Right lobe of liver (tissue), 4 donors: ENCODE results near the gene COMMD10.

ENCODE experiments used
- CTCF ChIP-seq, 4 donors: fragments of 200-600 bp in 3 of 4; fragments of 450-650 bp in 1 of 4; IDR thresholded peaks; one replicate each; pipeline versions ENCODE4 v1.5.1 to v1.8.0; 2016 to 2022; ENCODE audit warnings: antibody characterized with exemption in 4 of 4, mild to moderate bottlenecking in 2 of 4
- POLR2A ChIP-seq: fragments of 450-650 bp; IDR thresholded peaks from one replicate; pipeline ENCODE4 v1.6.1; 2017; ENCODE audit warnings: antibody characterized with exemption, mild to moderate bottlenecking
- donor health status: DM: no; HTN: no; CAD: no.
- donor health status: DM: no; HTN: no; CAD: no.
- donor health status: DM: no; HTN: yes; CAD: no.

- TF ChIP-seq POLR2A (no peak), CTCF (IDR thresholded peaks at IDR 0.05) (no peak)
Observed at GRCh38 chr5:116296335-116297072, 211.7 kb downstream of the COMMD10 start.
